Measurements from ENCODE around the gene DLG2.

- no peak for TF ChIP-seq CTCF (IDR thresholded peaks at IDR 0.05; ENCODE audit: low read depth, low read length, poor library complexity, severe bottlenecking)
- no peak for TF ChIP-seq EZH2phosphoT487 (IDR thresholded peaks at IDR 0.05; ENCODE audit: borderline replicate concordance, low read length)
Measured at GRCh38 chr11:83425137-83425466, 2202.0 kb downstream of the DLG2 start.

Measured in DOHH2 (cell line).